Loucy (cell line): ENCODE data around the gene HAPLN2.

Source experiments
- H2AFZ ChIP-seq: fragments of 200-600 bp; sonication (generic); 2 replicates; pipeline ENCODE4 v1.6.0; 2016; ENCODE audit warnings: antibody characterized with exemption, mild to moderate bottlenecking, low read length, moderate library complexity
- H3F3A ChIP-seq: fragments of 200-600 bp; 2 replicates; pipeline ENCODE4 v1.6.0; 2016; ENCODE audit warnings: antibody characterized with exemption, low read depth, mild to moderate bottlenecking
- H3K27me3 ChIP-seq: fragments of 200-600 bp; sonication (generic); 2 replicates; pipeline ENCODE4 v1.6.1; 2014; ENCODE audit warnings: low read length, mild to moderate bottlenecking; ENCODE audit not compliant: insufficient read depth, poor library complexity, severe bottlenecking
- H3K36me3 ChIP-seq: fragments of 200-600 bp; sonication (generic); 2 replicates; pipeline ENCODE4 v1.6.1; 2016; ENCODE audit warnings: low read length; ENCODE audit not compliant: insufficient read depth
- H3K4me1 ChIP-seq: fragments of 200-600 bp; sonication (generic); 2 replicates; pipeline ENCODE4 v1.5.1; 2014; ENCODE audit warnings: low read length, mild to moderate bottlenecking; ENCODE audit not compliant: insufficient read depth, poor library complexity, severe bottlenecking
- H3K4me2 ChIP-seq: fragments of 200-600 bp; sonication (generic); 2 replicates; pipeline ENCODE4 v1.6.0; 2014; ENCODE audit warnings: antibody characterized with exemption, low read length, low read depth, mild to moderate bottlenecking; ENCODE audit not compliant: poor library complexity, severe bottlenecking
- H3K4me3 ChIP-seq: fragments of 200-600 bp; sonication (generic); 2 replicates; pipeline ENCODE4 v1.5.1; 2014; ENCODE audit warnings: low read length, mild to moderate bottlenecking, mixed read lengths; ENCODE audit not compliant: poor library complexity, severe bottlenecking
- H3K79me2 ChIP-seq: fragments of 200-600 bp; sonication (generic); 2 replicates; pipeline ENCODE4 v1.6.1; 2014; ENCODE audit warnings: low read length; ENCODE audit not compliant: insufficient read depth
- H3K9ac ChIP-seq: fragments of 200-600 bp; sonication (generic); 2 replicates; pipeline ENCODE4 v1.6.0; 2014; ENCODE audit warnings: mild to moderate bottlenecking, low read depth, low read length, moderate library complexity; ENCODE audit not compliant: poor library complexity, severe bottlenecking
- H3K9me2 ChIP-seq: fragments of 200-600 bp; sonication (generic); replicated peaks from 2 replicates; pipeline ENCODE4 v1.6.1; 2016; ENCODE audit warnings: low read depth, low read length, mixed read lengths
- H3K9me3 ChIP-seq: fragments of 200-600 bp; sonication (generic); 2 replicates; pipeline ENCODE4 v1.6.1; 2014; ENCODE audit warnings: mild to moderate bottlenecking, antibody characterized with exemption, low read length, low read depth; ENCODE audit not compliant: insufficient read depth
- H4K20me1 ChIP-seq: fragments of 200-600 bp; sonication (generic); 2 replicates; pipeline ENCODE4 v1.6.0; 2014; ENCODE audit warnings: antibody characterized with exemption, low read length, mild to moderate bottlenecking; ENCODE audit not compliant: insufficient read depth, poor library complexity, severe bottlenecking
- CTCF ChIP-seq: fragments of 200-600 bp; sonication (generic); conservative IDR thresholded peaks from 2 replicates; pipeline ENCODE4 v1.5.1; 2014; ENCODE audit warnings: mild to moderate bottlenecking, antibody characterized with exemption, low read length
- EZH2phosphoT487 ChIP-seq: fragments of 200-600 bp; IDR thresholded peaks from 2 replicates; pipeline ENCODE4 v1.6.1; 2018; ENCODE audit warnings: antibody characterized with exemption, mild to moderate bottlenecking, moderate library complexity, borderline replicate concordance

HAPLN2 gene

GRCh38 chr1:156671804-156672203 is 52.6 kb downstream of the HAPLN2 start:
- Histone ChIP-seq H3K79me2 (no peaks in the 10 kb centered on the region), H3K9me3 (no peaks in the 10 kb centered on the region), H4K20me1 (no peaks in the 10 kb centered on the region), H3K9ac (no peak overlapping the region), H3K36me3 (no peaks in the 10 kb centered on the region), H3K4me3 (no peak overlapping the region), H3F3A (no peaks in the 10 kb centered on the region), H3K4me1 (no peaks in the 10 kb centered on the region), H3K4me2 (no peak overlapping the region), H3K9me2 (no peaks in the 10 kb centered on the region), H2AFZ (no peak overlapping the region), H3K27me3 (no peaks in the 10 kb centered on the region)
- TF ChIP-seq CTCF = no peak
- no peak for TF ChIP-seq EZH2phosphoT487

GRCh38 chr1:156673387-156674121 is 54.3 kb downstream of the HAPLN2 start:
- Histone ChIP-seq H2AFZ (no peak overlapping the region), H3F3A (no peaks in the 10 kb centered on the region), H3K79me2 (no peaks in the 10 kb centered on the region), H3K4me1 (no peaks in the 10 kb centered on the region), H4K20me1 (no peaks in the 10 kb centered on the region), H3K4me2 (no peak overlapping the region), H3K4me3 (no peak overlapping the region), H3K9me3 (no peaks in the 10 kb centered on the region), H3K36me3 (no peaks in the 10 kb centered on the region), H3K9me2 (no peaks in the 10 kb centered on the region), H3K9ac (no peak overlapping the region), H3K27me3 (no peaks in the 10 kb centered on the region)
- TF ChIP-seq CTCF (no peak), EZH2phosphoT487 (no peak)
